GM18909 (cell line): ENCODE data around the gene GSE1.

Experiments
- ATAC-seq: cut with Tn5 transposase; IDR thresholded peaks from one replicate; pipeline ENCODE4 v1.9.1; 2021; ENCODE audit warnings: mild to moderate bottlenecking; ENCODE audit not compliant: unreplicated experiment, poor library complexity

GSE1 gene

GRCh38 chr16:85688586-85689284, 75.6 kb downstream of the GSE1 start, which contains the start of gene GINS2:
TSS of gene GINS2 (minus strand) at chr16:85688954. CDS start at chr16:85688898, 56 bp downstream.
- ATAC-seq, result peak; percentile 91

DNA sequence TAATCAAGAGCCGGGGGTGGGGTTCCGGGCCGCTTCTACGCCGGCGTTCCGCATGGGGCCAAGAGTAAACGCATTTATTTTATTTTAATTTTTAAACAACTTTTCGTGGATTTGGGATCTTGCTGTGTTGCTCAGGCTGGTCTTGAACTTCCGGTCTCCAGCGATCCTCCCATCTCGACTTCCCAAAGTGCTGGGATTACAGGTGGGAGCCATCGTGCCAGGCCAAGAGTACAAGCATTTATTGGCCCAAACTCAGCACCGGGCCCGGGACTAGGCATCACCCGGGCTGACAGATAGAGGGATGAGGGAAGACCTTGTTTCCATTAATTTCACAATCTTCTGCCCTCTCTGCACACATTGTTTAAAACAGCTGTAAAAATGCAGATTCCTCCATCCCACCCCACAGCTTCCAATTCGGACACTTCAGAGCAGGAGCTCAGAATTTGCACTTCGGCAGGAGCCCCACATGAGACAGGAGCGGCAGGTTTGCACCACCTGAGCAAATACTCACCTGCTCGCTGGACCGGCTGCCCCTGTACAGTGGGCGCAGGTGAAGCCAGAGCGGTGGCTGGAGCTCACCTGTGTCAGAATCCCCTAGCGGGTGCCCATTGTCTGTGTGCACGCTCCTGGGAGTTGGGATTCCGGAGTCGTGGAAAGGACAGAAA, 76.3 kb downstream of the GSE1 start:
- ATAC-seq, result no peak

- ATAC-seq, result no peak
Observed at GRCh38 chr16:85689950-85690320, 76.8 kb downstream of the GSE1 start.

DNA sequence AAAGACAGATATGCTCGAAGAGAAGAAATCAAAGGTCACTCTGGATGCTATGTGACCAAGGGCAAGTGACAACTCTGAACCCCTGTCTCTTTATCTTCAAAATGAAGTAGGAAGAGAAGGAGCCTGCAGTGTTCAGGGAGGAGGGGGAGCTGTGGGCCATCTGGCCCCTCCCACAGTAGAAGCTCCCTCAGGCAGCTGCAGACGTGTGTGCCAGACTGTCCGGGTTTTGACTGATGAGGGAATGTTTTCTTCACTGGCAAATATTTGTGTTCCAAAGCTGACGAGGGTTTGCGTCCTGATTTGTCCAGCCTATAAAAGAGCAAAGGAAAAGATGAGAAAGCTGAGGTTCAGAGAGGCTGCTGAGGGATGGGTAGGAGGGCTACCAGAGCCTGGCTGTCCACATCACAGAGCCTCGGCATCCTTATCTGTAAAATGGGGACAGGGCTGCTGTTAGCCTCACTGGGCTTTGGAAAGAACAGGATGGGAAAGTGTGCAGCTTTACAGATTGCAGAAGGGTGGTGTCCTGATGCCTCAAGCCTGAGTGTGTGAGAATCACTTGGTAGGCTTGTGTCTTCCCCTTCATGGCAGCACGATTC, 77.4 kb downstream of the GSE1 start:
- no peak for ATAC-seq

- ATAC-seq, result no peak
Observed at GRCh38 chr16:85695196-85696128, 82.3 kb downstream of the GSE1 start.

GRCh38 chr16:85696781-85697180, 83.7 kb downstream of the GSE1 start:
- ATAC-seq, result no peak

DNA sequence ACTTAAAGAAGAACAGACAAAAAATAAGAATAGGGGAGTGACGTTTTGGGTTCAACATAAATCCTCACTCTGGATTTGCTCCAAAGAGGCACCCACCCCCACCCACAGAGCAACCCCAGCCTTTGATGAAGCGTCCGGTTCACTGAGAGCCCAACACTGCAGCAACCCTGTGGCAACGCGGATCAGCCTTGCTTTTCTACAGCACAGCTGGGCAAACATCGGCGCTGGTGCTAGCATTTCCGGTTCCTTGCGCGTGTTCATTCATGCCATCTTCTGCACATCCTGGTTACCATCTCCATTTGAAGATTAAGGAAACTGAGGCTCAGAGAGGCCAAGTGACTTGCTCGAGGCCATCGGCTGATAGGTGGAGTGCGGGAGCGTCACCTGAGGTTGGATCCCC, 84.3 kb downstream of the GSE1 start:
- no peak for ATAC-seq

DNA sequence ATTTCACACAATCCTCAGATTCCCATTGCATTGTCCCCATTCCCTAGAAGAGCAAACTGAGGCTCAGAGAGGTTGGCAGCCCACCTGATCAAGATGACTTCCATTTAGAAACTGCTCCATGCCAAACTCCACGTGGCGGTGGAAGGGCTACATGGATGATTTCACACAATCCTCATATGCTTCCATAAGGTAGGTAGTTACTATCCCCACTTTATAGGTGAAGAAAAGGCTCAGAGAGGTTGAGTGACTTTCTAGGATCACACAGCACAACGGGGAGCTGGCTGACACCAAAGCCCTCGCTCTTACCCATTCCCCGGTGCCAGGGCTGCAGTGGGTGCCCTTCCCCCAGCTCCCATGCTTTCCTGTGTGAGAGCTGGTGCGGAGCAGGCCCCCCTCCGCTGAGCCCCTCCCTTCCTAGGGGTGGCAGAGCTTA, 85.4 kb downstream of the GSE1 start:
- no peak for ATAC-seq

- ATAC-seq, result no peak
Observed at GRCh38 chr16:85698935-85699558, 85.9 kb downstream of the GSE1 start.

DNA sequence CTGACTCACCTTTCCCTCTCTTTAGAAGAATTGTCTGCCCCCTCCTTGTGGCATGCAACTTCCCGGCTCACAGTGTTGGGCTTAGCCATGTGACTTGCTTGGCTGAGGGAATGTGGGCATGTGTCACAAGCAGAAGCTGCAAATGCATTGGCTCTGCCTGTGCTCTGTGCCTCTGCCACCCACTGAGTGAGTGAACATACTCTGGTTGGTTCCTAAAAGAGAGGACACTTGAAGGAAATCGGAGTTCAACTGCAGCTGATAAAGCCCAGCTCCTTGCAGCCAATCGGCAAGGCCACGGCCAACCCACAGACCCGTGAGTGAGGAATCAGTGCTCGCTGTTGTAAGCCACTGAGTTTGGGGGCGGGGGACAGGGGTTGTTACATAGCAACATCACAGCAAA, 86.5 kb downstream of the GSE1 start:
- ATAC-seq, result no peak

DNA sequence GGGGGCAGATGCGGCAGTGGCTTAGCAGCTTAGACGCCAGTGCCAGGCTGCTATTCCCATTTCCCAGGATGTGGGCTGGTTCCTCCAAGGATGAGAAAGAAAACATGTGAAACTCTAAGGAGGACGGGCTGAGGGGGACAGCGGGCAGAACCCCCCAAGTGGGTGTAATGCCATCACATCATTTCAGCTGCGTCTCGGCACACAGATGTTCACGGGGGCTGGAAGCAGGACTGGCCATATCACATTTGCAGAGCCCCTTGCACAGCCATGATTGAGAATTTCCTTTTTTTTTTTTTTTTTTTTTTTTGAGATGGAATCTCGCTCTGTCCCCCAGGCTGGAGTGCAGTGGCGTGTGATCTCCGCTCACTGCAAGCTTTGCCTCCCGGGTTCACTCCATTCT, 90.9 kb downstream of the GSE1 start:
- no peak for ATAC-seq

GRCh38 chr16:85704900-85705846, 92.1 kb downstream of the GSE1 start:
- no peak for ATAC-seq

- no peak for ATAC-seq
Observed at GRCh38 chr16:85706449-85707034, 93.4 kb downstream of the GSE1 start.

GRCh38 chr16:85707528-85708095, 94.5 kb downstream of the GSE1 start:
- no peak for ATAC-seq

GRCh38 chr16:85708338-85708737, 95.2 kb downstream of the GSE1 start:
- ATAC-seq, result no peak

DNA sequence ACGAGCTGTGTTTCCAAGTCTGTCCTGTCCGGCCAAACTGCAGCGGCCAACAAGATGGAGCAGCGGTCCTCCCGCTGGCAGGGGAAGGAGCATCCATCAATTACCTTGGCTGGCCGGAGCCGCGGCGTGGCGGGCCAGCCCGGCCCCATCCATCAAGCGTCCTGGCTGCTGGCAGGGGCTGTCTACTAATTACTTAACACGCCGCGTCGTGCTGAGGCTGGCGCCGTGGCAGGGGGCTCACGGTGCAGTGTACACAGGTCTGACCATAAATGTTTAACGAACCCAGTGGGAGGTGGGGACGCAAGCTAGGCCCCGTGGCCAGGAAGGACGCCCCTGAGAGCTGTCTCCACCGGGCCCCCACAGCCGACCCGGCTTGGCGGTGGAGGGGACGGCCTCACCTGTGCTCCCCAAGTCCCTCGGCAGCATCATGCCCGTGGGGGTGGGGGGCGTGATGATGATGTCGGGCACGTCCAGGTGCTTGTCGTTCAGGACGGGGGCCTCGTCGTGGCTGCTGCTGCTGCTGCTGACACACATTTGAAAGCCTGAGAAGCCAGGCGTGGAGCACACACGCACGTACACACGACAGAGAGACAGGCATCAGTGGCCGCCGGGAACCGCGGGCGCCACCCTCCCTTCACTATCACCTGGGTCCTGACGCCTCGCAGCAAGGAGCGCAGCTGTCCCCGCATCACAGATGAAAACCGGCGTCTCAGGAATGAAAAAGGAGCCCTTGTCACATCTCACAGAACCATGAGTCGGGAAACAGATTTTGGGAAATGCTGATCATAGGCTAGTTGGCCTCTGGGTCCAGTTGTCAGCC, 96.9 kb downstream of the GSE1 start:
- no peak for ATAC-seq

- no peak for ATAC-seq
Observed at GRCh38 chr16:85710732-85711131, 97.6 kb downstream of the GSE1 start.
